Chondrocyte (in vitro differentiated cells): ENCODE data around the gene HRC. TPM values are rescaled to one million over a fixed set of nuclear protein-coding genes. Genes with fewer than 3 reads are reported as not detected.
"Not testable (repeated sequence)": the region's sequence is repeated elsewhere in the genome, so short reads cannot be mapped to it uniquely, and the experiment has no call there.

Source experiments
- DNase-seq: peaks from one replicate; pipeline ENCODE4 v3.0.0; 2021; ENCODE audit warnings: mixed read lengths, low spot score
- H3K27ac Mint-ChIP-seq: one replicate; pipeline ENCODE4 v1.8.0; 2021; ENCODE audit warnings: mild to moderate bottlenecking, moderate library complexity, mixed read lengths; ENCODE audit not compliant: unreplicated experiment
- H3K27me3 Mint-ChIP-seq: 2 replicates; pipeline ENCODE4 v1.8.0; 2021; ENCODE audit warnings: low read depth, mixed read lengths
- H3K36me3 Mint-ChIP-seq: 2 replicates; pipeline ENCODE4 v1.8.0; 2021; ENCODE audit warnings: low read depth, mixed read lengths
- H3K4me1 Mint-ChIP-seq: 2 replicates; pipeline ENCODE4 v1.8.0; 2021; ENCODE audit warnings: low read depth, mild to moderate bottlenecking, mixed read lengths
- H3K4me3 Mint-ChIP-seq: one replicate; pipeline ENCODE4 v1.8.0; 2021; ENCODE audit warnings: mild to moderate bottlenecking, moderate library complexity, mixed read lengths; ENCODE audit not compliant: unreplicated experiment
- H3K9me3 Mint-ChIP-seq: 2 replicates; pipeline ENCODE4 v1.8.0; 2021; ENCODE audit warnings: low read depth, mixed read lengths
- total RNA-seq: library from RNA; stranded (reverse); gene quantifications from 3 replicates; pipeline ENCODE4 v1.2.1, GENCODE V29; 2021
- TF ChIP-seq, protein P1 (sequence below): fragments of 200-600 bp; sonication (generic); IDR thresholded peaks from 2 replicates; pipeline ENCODE4 v1.5.0; 2021; ENCODE audit warnings: antibody characterized with exemption, mild to moderate bottlenecking, moderate library complexity

Gene HRC
- total RNA-seq, 1 donor from 2014 or later: not detected

DNA sequence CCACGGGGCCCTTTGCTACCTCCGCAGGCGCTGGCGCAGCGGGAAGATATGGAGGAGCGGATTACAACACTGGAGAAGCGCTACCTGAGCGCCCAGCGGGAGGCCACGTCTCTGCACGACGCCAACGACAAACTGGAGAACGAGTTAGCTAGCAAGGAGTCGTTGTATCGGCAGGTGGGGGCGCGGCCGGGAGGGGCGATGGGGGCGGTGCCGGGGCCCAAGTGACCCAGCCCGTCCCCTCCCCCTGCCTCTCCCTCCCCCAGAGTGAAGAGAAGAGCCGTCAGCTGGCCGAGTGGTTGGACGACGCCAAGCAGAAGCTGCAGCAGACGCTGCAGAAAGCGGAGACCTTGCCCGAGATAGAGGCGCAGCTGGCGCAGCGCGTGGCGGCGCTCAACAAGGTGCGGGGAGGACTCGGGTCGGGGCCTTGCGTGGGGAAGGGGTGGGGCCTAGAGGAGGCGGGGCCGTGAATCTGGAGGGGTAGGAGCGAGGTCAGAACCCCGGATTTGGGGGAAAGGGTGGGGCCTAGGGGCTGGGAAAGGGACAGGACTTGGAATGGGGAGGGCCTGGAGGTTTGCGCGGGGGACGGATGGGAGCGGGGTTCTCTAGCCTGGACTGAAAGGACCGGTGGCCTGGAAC lies 22.1 kb downstream of the HRC start:
- no peaks in the 10 kb centered on the region for H3K9me3 Mint-ChIP-seq
- no peak for DNase-seq
- H3K4me3 Mint-ChIP-seq: no peak overlapping the region

DNA sequence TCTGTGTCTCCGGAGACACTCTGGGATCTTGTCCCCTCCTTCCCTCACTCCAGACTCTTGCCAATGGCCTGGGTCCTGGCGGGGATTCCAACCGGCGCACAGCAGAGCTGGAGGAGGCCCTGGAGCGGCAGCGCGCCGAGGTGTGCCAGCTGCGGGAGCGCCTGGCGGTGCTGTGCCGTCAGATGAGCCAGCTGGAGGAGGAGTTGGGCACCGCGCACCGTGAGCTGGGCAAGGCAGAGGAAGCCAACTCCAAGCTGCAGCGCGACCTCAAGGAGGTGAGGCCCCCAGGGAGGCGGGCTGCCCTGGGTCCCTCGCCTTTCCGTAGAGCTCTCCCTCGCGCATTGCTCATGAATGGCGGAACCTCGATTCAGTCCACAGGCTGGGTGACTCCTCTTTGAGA lies 24.9 kb downstream of the HRC start:
- no peaks in the 10 kb centered on the region for H3K9me3 Mint-ChIP-seq
- DNase-seq: no peak
- H3K36me3 Mint-ChIP-seq: no peaks in the 10 kb centered on the region
- no peak overlapping the region for H3K27ac Mint-ChIP-seq
- no peak overlapping the region for H3K4me3 Mint-ChIP-seq
- TF ChIP-seq, protein P1, sequence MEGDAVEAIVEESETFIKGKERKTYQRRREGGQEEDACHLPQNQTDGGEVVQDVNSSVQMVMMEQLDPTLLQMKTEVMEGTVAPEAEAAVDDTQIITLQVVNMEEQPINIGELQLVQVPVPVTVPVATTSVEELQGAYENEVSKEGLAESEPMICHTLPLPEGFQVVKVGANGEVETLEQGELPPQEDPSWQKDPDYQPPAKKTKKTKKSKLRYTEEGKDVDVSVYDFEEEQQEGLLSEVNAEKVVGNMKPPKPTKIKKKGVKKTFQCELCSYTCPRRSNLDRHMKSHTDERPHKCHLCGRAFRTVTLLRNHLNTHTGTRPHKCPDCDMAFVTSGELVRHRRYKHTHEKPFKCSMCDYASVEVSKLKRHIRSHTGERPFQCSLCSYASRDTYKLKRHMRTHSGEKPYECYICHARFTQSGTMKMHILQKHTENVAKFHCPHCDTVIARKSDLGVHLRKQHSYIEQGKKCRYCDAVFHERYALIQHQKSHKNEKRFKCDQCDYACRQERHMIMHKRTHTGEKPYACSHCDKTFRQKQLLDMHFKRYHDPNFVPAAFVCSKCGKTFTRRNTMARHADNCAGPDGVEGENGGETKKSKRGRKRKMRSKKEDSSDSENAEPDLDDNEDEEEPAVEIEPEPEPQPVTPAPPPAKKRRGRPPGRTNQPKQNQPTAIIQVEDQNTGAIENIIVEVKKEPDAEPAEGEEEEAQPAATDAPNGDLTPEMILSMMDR: no peak
- no peaks in the 10 kb centered on the region for H3K27me3 Mint-ChIP-seq
- peaks cover 19% of the 10 kb centered on the region for H3K4me1 Mint-ChIP-seq

More for the DNA sequence above, 22.1 kb downstream of the HRC start:
- H3K27me3 Mint-ChIP-seq: no peaks in the 10 kb centered on the region
- peaks cover 6% of the 10 kb centered on the region for H3K36me3 Mint-ChIP-seq
- peaks cover 15% of the 10 kb centered on the region for H3K4me1 Mint-ChIP-seq
- TF ChIP-seq, protein P1: no peak
- no peak overlapping the region for H3K27ac Mint-ChIP-seq

DNA sequence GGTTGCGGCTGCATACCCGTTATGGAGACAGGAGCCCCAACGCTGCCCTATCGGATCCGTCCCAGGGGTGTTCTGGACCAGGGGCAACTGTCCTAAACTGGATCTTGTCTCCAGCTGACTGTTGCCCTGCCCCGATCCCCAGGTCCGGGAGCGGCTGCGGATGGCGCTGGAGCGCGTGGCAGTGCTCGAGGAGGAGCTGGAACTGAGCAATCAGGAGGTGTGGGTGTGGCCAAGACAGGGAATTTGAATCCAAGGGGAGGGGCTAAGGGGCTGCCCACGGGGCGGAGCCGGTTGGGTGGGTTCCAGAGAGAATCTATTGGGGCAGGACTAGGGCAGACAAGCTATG lies 26.0 kb downstream of the HRC start:
- no peak for DNase-seq
- no peaks in the 10 kb centered on the region for H3K36me3 Mint-ChIP-seq
- peak overlapping the region; percentile 81 for H3K4me3 Mint-ChIP-seq
- TF ChIP-seq, protein P1: no peak
- H3K27me3 Mint-ChIP-seq: no peaks in the 10 kb centered on the region
- H3K4me1 Mint-ChIP-seq: peaks cover 19% of the 10 kb centered on the region
- no peak overlapping the region for H3K27ac Mint-ChIP-seq
- H3K9me3 Mint-ChIP-seq: no peaks in the 10 kb centered on the region

DNA sequence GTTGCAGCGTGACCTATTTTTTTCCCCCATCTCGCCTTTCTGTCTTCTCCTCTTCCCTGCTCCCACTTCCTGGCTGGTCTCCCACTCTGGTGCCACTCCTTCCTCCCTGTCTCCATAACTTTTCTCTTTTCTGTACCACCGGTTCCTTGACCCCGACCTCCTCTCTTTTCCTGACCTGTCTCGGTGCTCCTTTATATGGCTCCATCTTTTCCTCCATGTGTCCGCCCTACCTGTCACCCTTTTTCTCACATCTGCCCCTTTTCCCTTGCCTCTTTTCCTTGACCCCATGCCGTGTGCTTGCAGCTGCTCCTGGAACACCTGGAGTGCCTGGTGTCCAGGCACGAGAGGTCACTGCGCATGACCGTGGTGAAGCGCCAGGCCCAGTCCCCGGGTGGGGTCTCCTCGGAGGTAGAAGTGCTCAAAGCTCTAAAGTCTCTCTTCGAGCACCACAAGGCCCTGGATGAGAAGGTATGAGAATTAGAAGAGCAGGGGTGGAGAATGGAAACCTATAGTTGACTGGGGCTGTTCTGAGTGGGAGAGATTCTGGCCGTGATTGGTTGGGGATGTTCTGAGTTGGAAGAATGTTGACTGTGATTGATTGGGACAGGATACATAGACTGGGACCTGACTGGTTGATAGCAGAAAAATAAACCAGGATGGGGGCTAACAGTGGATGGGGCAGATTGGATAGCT lies 26.5 kb downstream of the HRC start:
- no peaks in the 10 kb centered on the region for H3K9me3 Mint-ChIP-seq
- TF ChIP-seq, protein P1: no peak
- no peak for DNase-seq
- peak overlapping the region; percentile 81 for H3K4me3 Mint-ChIP-seq
- H3K36me3 Mint-ChIP-seq: no peaks in the 10 kb centered on the region
- H3K4me1 Mint-ChIP-seq: peaks cover 19% of the 10 kb centered on the region
- H3K27me3 Mint-ChIP-seq: no peaks in the 10 kb centered on the region
- H3K27ac Mint-ChIP-seq: peak overlapping the region; percentile 97

DNA sequence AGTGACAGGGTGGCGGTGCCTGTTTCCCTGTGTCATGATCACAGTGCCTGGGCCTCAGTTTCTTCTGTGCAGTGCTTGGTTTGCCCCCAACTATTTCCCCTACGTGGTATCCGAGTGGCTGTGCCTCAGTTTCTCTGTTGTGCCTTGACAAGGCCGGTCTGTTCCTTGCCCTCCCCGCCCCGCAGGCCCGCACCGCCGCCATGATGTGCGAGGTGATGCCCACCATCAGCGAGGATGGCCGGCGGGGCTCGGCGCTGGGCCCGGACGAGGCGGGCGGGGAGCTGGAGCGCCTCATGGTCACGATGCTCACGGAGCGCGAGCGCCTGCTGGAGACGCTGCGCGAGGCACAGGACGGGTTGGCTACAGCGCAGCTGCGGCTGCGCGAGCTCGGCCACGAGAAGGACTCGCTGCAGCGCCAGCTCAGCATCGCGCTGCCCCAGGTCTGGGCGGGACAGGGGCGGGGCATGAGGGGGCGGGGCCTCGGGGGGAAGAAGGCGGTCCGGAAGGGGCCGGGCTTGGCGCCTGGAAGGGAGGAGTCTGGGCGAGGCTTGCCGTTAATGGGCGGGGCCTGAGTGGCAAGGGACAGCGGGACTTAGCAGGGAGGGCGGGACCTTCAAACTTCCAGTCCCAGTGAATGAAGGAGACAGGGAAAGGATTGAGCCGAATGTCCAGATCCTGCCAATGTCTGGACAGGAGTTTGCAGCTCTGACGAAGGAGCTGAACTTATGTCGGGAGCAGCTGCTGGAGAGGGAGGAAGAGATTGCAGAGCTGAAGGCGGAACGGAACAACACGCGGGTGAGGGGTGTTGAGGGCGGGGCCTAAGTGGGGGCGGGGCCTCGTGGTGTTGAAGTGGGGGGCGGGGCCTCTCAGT lies 27.3 kb downstream of the HRC start:
- H3K36me3 Mint-ChIP-seq: no peaks in the 10 kb centered on the region
- H3K27ac Mint-ChIP-seq: peak overlapping the region; percentile 97
- H3K4me3 Mint-ChIP-seq: peak overlapping the region; percentile 81
- TF ChIP-seq, protein P1: peak; percentile 41
- no peak for DNase-seq
- H3K4me1 Mint-ChIP-seq: peaks cover 19% of the 10 kb centered on the region
- H3K27me3 Mint-ChIP-seq: no peaks in the 10 kb centered on the region
- no peaks in the 10 kb centered on the region for H3K9me3 Mint-ChIP-seq

DNA sequence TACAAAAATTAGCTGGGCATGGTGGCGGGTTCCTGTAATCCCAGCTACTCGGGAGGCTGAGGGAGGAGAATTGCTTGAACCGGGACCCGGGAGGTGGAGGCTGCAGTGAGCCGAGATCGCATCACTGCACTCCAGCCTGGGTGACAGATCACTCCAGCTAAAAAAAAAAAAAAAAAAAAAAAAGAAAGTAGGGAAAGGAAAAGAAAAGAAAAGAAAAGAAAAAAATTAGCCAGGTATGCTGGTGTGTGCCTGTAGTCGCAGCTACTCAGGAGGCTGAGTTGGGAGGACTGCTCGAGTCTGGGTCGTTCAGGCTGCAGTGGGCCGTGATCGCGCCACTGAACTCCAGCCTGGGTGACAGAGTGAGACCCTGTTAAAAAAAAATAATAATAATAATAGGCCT lies 28.0 kb downstream of the HRC start:
- H3K4me3 Mint-ChIP-seq, H3K27ac Mint-ChIP-seq, H3K36me3 Mint-ChIP-seq, H3K27me3 Mint-ChIP-seq, H3K9me3 Mint-ChIP-seq, DNase-seq: not testable (repeated sequence)
- peaks cover 19% of the 10 kb centered on the region for H3K4me1 Mint-ChIP-seq
